Stimulated activated effector memory CD8-positive, alpha-beta T cell treated with anti-CD3 and anti-CD28 coated beads, Interleukin-12 subunit alpha, Interleukin-12 subunit beta, amount 100 ng/mL, for 72 hours (primary cell): ENCODE measurements around the gene AHR.

Experiments used
- ATAC-seq: fragments of 150-1000 bp; cut with Tn5 transposase; 2 replicates; pipeline ENCODE4 v1.10.0; 2021
- DNase-seq, 2 donors: peaks; one replicate each; pipeline ENCODE4 v3.0.0; 2021 to 2022; ENCODE audit warnings: low spot score in 2 of 2
- H3K27ac Mint-ChIP-seq: one replicate; pipeline ENCODE4 v1.8.0; 2022; ENCODE audit warnings: mild to moderate bottlenecking, mixed read lengths
- H3K36me3 Mint-ChIP-seq: one replicate; pipeline ENCODE4 v1.8.0; 2022; ENCODE audit warnings: mild to moderate bottlenecking, mixed read lengths
- H3K4me1 Mint-ChIP-seq: one replicate; pipeline ENCODE4 v1.8.0; 2022; ENCODE audit warnings: mixed read lengths
- H3K4me3 Mint-ChIP-seq: one replicate; pipeline ENCODE4 v1.8.0; 2022; ENCODE audit warnings: mild to moderate bottlenecking, mixed read lengths
- H3K9me3 Mint-ChIP-seq: one replicate; pipeline ENCODE4 v1.8.0; 2022; ENCODE audit warnings: mixed read lengths

The AHR gene

DNA sequence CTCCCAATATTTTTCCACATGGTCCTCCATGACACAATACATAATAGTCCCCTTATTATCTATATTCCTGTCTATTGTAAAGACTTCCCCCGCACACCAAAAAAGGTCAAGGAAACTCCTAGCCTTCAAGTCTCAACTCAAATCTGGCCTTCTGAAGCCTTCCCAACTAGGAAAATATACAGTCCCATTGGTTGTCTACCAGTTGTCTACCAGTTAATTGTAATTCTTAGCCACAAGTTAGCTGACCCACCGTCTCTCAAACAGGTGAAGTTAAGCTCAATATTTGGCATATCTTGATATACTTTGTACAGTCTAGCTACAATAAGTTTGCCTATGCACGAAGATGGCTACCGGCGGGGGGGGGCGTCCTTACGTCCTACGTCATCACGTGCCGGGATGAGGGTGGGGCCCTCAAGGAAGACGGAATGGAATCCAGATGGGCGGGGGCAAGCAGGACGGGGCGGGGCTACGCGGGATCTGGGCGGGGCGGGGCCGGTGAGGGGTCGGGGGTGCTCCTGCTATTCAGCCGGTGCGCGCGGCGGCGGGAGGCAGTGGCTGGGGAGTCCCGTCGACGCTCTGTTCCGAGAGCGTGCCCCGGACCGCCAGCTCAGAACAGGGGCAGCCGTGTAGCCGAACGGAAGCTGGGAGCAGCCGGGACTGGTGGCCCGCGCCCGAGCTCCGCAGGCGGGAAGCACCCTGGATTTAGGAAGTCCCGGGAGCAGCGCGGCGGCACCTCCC lies at the start of gene AHR:
TSS of gene AHR (plus strand) at position 551 of the 738 bp plus-strand sequence. CDS start 613 bp downstream, outside the sequence.
- H3K4me3 Mint-ChIP-seq, result peak within 1 kb of the TSS; percentile 81
- ATAC-seq (peak; percentile 91), DNase-seq (peak in 1 of 2 donors; percentile 71)
- H3K9me3 Mint-ChIP-seq, result peaks cover 3% of the 10 kb centered on the region
- peaks cover 15% of the 10 kb centered on the region for H3K4me1 Mint-ChIP-seq
- peaks cover 17% of the 10 kb centered on the region for H3K36me3 Mint-ChIP-seq
- H3K27ac Mint-ChIP-seq, result peak within 1 kb of the TSS; percentile 88

DNA sequence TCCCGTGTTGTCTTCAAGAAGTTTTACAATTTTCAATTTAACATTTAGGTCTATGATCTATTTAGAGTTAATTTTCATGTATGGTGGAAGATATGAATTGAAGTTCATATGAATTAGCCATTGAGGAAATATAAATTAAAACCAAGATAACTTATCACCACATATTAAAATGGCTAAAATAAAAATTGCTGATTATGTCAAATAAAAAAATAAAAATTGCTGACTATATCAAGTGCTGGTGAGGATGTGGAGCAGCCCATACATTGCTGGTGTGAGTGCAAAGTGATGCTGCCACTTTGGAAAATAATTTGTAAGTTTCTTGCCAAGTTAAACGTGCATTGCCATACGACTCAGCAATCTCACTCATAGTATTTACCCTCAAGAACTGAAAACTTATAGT lies 44.6 kb upstream of the AHR start:
- ATAC-seq, result no peak
- Mint-ChIP-seq H3K4me3 (no peak overlapping the region), H3K36me3 (no peaks in the 10 kb centered on the region), H3K9me3 (peaks cover 13% of the 10 kb centered on the region), H3K27ac (no peak overlapping the region), H3K4me1 (peaks cover 8% of the 10 kb centered on the region)
- DNase-seq, result no peak

DNA sequence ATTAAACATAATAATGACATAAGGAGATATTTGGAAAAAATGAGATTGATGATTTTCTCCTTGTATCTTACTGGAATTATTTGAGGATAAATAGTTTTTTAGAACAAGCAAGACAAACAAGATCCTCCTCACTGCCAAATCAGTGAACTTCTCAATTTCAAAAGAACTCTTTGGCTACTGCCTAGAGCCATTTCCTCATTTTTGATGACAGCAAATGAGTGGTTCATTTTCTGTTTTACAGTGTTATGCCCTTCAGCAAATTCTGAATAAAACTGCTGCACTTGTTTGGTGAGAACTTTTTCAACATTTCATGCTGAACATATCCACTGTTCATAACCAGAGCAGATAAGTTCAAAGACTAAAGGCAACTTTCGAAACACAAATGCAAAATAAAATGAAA lies 42.5 kb upstream of the AHR start:
- Mint-ChIP-seq H3K36me3 (no peaks in the 10 kb centered on the region), H3K4me1 (peaks cover 26% of the 10 kb centered on the region), H3K4me3 (no peak overlapping the region), H3K27ac (no peak overlapping the region), H3K9me3 (peaks cover 13% of the 10 kb centered on the region)
- DNase-seq, result no peak
- no peak for ATAC-seq

DNA sequence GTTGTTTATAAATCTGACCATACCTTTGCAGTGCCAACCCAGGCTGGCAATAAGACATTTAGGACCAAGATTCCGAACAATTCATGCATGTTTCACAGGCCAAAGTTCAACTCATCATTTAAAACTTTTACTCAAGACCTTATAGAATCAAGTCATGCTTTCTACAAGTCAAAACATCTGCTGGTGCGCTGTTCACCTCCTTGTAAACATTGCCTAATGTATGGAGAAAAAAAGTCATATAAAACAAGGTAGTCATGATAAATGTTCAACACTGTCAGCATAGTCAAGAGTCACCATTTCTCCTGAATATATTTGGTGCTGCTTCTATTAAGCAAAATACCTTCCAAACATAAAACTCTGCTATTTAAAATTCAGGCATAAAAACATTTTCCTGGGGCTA lies 42.1 kb upstream of the AHR start:
- ATAC-seq (no peak), DNase-seq (no peak)
- Mint-ChIP-seq H3K9me3 (peaks cover 12% of the 10 kb centered on the region), H3K27ac (no peak overlapping the region), H3K36me3 (no peaks in the 10 kb centered on the region), H3K4me1 (peaks cover 26% of the 10 kb centered on the region), H3K4me3 (no peak overlapping the region)

DNA sequence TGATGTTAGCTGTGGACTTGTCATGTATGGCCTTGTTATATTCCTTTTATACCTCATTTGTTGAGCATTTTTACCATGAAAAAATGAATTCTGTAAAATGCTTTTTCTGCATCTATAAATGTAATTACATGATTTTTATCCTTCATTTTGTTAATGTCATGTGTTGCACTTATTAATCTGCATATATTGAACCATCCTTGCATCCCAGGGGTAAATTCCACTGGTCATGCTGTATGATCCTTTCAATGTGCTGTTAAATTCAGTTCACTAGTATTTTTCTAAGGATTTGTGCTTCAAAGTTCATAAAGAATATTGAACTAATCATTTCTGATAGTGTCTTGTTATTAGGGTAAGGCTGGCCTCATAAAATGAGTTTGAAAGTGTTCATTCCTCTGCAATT lies 31.9 kb upstream of the AHR start:
- no peak overlapping the region for H3K4me3 Mint-ChIP-seq
- peaks cover 5% of the 10 kb centered on the region for H3K4me1 Mint-ChIP-seq
- no peak for DNase-seq
- ATAC-seq, result no peak
- no peaks in the 10 kb centered on the region for H3K36me3 Mint-ChIP-seq
- peaks cover 32% of the 10 kb centered on the region for H3K9me3 Mint-ChIP-seq
- no peak overlapping the region for H3K27ac Mint-ChIP-seq

DNA sequence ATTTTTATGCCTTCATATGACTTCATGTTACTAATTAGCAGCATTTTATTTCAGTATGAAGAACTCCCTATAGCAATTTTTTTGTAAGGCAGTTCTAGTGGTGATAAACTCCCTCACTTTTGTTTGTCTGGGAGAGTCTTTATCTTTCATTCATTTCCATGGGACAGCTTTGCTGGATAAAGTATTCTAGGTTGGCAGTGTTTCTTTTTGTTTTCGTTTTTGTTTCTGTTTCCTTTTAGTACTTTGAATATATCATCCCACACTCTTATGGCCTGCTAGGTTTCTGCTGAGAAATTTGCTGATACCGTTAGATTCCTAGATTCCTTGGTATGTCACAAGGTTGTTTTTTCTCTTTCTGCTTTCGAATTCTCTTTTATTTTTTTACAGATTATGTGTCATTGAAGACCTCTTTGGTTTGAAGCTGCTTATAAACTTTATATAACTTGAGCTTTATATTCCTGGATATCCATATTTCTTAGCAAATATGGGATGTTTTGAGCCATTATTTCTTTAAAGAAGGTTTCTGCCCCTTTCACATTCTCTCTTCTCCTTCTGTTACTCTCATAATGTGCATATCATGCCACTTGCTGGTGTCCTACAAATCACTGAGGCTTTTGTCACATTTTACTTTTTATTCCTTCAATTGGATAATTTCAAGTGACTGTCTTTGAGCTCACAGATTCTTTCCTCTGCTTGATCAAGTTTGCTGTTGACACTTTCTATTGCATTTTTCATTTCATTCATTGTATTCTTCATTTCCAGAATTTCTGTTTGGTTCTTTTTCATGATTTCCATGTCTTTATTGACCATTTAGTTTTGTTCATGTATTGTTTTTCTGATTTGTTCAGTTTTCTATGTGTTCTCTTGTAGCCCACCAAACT lies 28.9 kb upstream of the AHR start:
- Mint-ChIP-seq H3K9me3 (peaks cover 33% of the 10 kb centered on the region), H3K36me3 (no peaks in the 10 kb centered on the region), H3K27ac (peak overlapping the region; percentile 4), H3K4me3 (no peak overlapping the region), H3K4me1 (peaks cover 7% of the 10 kb centered on the region)
- no peak for DNase-seq
- no peak for ATAC-seq

DNA sequence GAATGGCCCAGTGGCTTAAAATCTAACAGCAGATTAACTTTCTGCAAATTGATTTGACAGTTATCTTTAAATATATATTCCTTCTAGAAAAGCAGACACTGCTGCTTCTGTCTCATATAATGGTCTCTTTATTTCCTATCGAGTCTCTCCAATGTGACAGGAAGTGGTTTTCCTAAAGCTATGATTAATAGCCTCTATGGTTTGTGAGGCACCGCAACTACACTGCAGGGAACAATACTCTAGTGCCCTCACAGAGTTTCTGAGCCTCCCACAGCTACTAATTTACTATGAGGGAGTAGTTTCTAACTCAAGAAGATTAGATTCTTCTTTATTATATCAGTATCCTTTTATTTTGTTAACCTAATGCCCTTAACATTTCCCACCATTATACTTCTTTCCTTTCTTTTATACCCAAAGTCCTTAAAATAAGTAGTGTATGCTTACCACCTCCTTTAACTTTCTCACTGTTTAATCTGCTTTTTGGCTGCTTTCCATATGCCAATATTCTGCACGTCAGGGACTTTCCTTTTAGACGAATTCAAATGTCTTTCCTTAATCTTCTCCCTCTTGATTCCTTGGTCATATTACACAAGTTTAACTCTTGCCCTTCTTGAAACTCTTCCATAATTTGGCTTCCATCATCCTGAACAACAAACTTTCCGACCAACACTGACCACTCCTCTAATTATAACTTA lies 23.8 kb upstream of the AHR start:
- no peak overlapping the region for H3K27ac Mint-ChIP-seq
- H3K4me1 Mint-ChIP-seq, result peaks cover 19% of the 10 kb centered on the region
- H3K9me3 Mint-ChIP-seq, result peaks cover 6% of the 10 kb centered on the region
- DNase-seq, result no peak
- no peak overlapping the region for H3K4me3 Mint-ChIP-seq
- no peaks in the 10 kb centered on the region for H3K36me3 Mint-ChIP-seq
- ATAC-seq, result peak; percentile 96

DNA sequence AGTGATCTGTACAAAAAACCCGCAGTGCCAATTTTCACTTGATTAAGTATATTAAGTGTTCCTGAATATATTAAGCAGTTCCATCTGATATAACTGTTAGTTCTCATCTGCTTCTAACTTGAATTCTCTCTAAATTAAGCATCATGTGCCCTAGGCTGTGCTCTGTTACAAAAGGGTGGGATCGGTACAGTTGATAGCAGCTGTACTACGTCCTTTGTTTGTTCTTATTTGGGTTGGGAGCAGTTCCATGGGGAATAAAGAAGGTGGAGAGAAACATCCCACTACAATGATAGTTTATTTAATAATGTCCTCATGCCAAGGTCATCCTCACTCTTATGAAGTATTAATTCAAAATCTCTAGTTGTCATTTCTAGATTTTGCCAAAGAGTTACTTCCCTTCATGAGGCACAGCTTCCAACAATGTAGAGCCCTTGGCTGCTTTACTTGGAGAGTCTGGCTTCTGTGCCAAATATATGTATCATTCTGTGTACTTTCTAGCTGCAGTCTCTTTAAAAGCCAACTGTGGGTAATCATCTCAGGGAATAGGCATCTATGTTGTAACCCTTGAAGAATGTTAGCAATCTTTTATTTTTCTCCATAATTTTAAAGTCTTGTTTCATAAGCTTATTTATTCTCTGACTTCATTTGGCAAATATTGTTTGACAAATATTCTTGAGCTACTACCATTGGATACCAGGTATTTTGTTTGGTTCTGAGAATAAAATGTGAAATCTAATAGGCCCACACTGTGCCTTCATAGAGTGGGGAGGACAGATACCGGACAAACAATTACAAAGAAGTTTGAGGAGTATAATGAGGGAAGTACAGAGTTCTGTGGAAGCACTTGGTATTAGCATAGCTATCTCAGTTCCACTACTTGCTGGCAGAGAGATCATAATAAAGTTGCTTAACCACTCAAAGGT lies 22.4 kb upstream of the AHR start:
- Mint-ChIP-seq H3K36me3 (no peaks in the 10 kb centered on the region), H3K27ac (no peak overlapping the region), H3K4me3 (no peak overlapping the region), H3K4me1 (peaks cover 19% of the 10 kb centered on the region), H3K9me3 (peaks cover 3% of the 10 kb centered on the region)
- no peak for DNase-seq
- ATAC-seq, result no peak

DNA sequence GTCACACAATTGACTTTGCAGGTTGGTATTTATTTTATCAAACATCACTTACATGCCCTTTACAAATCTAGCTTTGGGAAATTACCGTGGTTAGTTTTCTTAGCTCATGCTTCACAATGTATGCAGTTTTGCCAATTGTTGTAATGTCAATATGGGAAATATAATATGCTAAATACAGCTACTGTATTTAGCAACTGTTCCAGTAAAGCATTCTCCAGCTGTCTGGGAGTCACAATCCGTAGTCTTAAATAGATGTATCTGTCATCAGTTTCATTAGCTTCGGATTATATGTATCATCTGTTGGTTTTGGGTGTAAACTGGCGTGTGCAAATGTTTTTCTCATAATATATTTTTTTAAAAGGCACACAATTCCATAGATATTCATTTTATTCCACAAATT lies 19.4 kb upstream of the AHR start:
- no peak for DNase-seq
- Mint-ChIP-seq H3K9me3 (no peaks in the 10 kb centered on the region), H3K4me1 (peaks cover 17% of the 10 kb centered on the region), H3K36me3 (no peaks in the 10 kb centered on the region), H3K4me3 (no peak overlapping the region), H3K27ac (no peak overlapping the region)
- no peak for ATAC-seq

DNA sequence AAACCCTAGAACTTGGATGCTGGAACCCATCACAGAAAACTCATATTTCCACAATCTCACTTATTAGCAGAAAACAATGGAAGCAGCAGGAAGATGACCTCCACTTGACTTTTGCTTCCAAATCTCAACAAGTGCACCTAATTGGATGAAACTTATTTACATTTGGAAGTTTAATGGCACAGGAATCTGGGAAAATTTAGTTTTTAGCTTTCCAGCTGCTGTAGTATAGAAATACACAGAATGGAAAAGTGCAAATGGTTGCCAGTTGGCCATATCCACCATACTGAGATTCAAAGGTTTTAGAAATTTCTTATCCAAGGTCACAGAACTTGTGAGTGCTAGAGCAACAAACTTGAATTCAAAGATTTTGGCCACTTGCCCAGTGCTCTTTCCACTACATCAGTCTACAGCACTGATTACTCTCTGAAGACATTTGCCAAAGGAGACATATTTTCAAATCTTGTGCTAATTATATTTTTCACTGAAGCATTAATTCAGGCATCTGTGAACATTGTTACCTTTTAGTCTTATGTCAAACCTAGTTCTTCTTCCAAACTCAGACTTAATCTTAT lies 9.3 kb upstream of the AHR start:
- no peak for ATAC-seq
- Mint-ChIP-seq H3K9me3 (no peaks in the 10 kb centered on the region), H3K4me3 (no peak overlapping the region), H3K27ac (no peak overlapping the region), H3K36me3 (no peaks in the 10 kb centered on the region), H3K4me1 (no peaks in the 10 kb centered on the region)
- DNase-seq, result no peak

DNA sequence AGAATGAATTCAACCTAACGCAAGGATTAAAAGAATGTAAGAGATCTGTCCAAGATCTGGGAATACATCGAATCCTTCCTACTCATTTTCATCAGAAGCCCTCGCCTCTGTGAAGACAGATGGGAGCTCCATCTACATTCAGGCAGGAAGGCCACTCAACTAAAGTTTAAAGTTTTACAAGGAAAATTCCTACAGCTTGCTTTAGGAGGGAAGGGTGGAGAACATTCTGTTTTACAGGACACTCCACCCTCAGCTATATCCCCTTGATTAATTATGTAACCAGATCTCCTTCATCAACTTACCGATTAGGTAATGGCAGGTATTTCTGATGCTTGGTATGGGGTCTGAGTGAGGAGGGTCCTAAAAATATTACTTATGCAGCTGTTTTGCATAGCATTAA lies 5.6 kb upstream of the AHR start:
- Mint-ChIP-seq H3K4me3 (no peak overlapping the region), H3K27ac (no peak overlapping the region), H3K36me3 (no peaks in the 10 kb centered on the region), H3K4me1 (peaks cover 10% of the 10 kb centered on the region), H3K9me3 (peaks cover 3% of the 10 kb centered on the region)
- no peak for DNase-seq
- no peak for ATAC-seq

DNA sequence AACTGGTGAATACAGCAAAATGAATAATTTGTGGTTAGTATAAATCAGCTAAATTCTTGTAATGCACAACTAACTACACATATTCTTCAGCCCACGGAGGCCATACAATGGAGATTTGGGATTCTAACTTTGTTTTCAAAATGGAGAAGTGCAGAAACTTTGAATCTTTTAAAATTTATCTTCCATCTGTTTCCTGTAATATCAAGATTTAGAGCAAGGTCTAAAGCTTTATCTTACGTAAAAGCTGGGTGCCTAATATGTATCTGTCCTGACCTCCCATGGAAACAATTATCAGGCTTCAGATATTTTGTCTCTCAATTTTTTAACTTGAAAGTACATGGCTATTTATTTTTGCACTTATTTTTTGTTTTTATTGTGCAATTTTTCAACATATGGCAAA lies 5.0 kb upstream of the AHR start:
- Mint-ChIP-seq H3K27ac (no peak overlapping the region), H3K4me3 (no peak overlapping the region), H3K9me3 (peaks cover 3% of the 10 kb centered on the region), H3K4me1 (peaks cover 15% of the 10 kb centered on the region), H3K36me3 (peaks cover 6% of the 10 kb centered on the region)
- ATAC-seq (no peak), DNase-seq (no peak)

DNA sequence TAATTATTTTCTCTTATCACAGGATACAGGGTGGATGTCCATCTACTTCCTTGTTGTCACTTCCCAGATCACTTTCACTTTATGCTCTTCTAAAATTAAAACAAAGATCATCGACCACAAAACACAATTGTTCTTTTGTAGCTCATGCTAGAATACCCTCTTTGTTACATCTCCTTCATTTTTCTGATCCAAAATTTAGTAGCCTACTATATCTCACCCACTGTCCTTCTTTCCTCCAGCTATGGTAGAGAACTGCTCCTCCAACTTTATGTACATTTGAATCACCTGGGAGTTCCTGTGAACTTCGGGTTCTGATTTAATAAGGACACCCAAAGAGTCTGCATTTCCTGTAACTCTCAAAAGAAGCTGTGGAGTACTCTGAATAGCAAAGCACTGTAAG lies 1.2 kb upstream of the AHR start:
- no peak for ATAC-seq
- peaks cover 17% of the 10 kb centered on the region for H3K36me3 Mint-ChIP-seq
- peak overlapping the region; percentile 88 for H3K27ac Mint-ChIP-seq
- peak overlapping the region; percentile 81 for H3K4me3 Mint-ChIP-seq
- H3K4me1 Mint-ChIP-seq, result peaks cover 15% of the 10 kb centered on the region
- peaks cover 3% of the 10 kb centered on the region for H3K9me3 Mint-ChIP-seq
- no peak for DNase-seq

DNA sequence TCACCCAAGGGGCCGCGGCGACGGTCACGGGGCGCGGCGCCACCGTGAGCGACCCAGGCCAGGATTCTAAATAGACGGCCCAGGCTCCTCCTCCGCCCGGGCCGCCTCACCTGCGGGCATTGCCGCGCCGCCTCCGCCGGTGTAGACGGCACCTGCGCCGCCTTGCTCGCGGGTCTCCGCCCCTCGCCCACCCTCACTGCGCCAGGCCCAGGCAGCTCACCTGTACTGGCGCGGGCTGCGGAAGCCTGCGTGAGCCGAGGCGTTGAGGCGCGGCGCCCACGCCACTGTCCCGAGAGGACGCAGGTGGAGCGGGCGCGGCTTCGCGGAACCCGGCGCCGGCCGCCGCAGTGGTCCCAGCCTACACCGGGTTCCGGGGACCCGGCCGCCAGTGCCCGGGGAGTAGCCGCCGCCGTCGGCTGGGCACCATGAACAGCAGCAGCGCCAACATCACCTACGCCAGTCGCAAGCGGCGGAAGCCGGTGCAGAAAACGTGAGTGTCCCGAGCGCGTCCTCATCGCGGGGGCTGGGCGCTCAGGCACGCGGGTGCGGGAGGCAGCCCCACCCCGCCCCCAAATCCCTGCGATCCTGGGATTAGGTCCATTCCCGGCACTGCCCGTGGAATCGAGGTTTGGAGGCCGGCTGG lies 509 bp downstream of the AHR start:
- peak; percentile 48 to 87 for DNase-seq
- Mint-ChIP-seq H3K27ac (peak overlapping the region; percentile 88), H3K4me3 (peak overlapping the region; percentile 81), H3K9me3 (peaks cover 3% of the 10 kb centered on the region), H3K4me1 (peaks cover 15% of the 10 kb centered on the region), H3K36me3 (peaks cover 17% of the 10 kb centered on the region)
- ATAC-seq, result peak; percentile 69
